ENCODE measurements around the gene FATE1.

GRCh38 chrX:151765026-151765425 lies 49.2 kb downstream of the FATE1 start:
- TF ChIP-seq, protein P1, sequence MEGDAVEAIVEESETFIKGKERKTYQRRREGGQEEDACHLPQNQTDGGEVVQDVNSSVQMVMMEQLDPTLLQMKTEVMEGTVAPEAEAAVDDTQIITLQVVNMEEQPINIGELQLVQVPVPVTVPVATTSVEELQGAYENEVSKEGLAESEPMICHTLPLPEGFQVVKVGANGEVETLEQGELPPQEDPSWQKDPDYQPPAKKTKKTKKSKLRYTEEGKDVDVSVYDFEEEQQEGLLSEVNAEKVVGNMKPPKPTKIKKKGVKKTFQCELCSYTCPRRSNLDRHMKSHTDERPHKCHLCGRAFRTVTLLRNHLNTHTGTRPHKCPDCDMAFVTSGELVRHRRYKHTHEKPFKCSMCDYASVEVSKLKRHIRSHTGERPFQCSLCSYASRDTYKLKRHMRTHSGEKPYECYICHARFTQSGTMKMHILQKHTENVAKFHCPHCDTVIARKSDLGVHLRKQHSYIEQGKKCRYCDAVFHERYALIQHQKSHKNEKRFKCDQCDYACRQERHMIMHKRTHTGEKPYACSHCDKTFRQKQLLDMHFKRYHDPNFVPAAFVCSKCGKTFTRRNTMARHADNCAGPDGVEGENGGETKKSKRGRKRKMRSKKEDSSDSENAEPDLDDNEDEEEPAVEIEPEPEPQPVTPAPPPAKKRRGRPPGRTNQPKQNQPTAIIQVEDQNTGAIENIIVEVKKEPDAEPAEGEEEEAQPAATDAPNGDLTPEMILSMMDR (tag by site-specific recombination; IDR thresholded peaks at IDR 0.05): no peak
- no peak for TF ChIP-seq YY1 (tag by site-specific recombination; IDR thresholded peaks at IDR 0.05)
- no peak for TF ChIP-seq TRIM28 (IDR thresholded peaks at IDR 0.05; ENCODE audit: borderline replicate concordance, low read length)
- TF ChIP-seq ZIC2 (tag by site-specific recombination; IDR thresholded peaks at IDR 0.05): no peak
- no peak for TF ChIP-seq ZNF292 (tag by site-specific recombination; IDR thresholded peaks at IDR 0.05; ENCODE audit: borderline replicate concordance, low read depth)
- TF ChIP-seq, protein P2, sequence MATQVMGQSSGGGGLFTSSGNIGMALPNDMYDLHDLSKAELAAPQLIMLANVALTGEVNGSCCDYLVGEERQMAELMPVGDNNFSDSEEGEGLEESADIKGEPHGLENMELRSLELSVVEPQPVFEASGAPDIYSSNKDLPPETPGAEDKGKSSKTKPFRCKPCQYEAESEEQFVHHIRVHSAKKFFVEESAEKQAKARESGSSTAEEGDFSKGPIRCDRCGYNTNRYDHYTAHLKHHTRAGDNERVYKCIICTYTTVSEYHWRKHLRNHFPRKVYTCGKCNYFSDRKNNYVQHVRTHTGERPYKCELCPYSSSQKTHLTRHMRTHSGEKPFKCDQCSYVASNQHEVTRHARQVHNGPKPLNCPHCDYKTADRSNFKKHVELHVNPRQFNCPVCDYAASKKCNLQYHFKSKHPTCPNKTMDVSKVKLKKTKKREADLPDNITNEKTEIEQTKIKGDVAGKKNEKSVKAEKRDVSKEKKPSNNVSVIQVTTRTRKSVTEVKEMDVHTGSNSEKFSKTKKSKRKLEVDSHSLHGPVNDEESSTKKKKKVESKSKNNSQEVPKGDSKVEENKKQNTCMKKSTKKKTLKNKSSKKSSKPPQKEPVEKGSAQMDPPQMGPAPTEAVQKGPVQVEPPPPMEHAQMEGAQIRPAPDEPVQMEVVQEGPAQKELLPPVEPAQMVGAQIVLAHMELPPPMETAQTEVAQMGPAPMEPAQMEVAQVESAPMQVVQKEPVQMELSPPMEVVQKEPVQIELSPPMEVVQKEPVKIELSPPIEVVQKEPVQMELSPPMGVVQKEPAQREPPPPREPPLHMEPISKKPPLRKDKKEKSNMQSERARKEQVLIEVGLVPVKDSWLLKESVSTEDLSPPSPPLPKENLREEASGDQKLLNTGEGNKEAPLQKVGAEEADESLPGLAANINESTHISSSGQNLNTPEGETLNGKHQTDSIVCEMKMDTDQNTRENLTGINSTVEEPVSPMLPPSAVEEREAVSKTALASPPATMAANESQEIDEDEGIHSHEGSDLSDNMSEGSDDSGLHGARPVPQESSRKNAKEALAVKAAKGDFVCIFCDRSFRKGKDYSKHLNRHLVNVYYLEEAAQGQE (tag by site-specific recombination; IDR thresholded peaks at IDR 0.05): no peak
- TF ChIP-seq ATF2 (tag by site-specific recombination; IDR thresholded peaks at IDR 0.05; ENCODE audit: low read depth): no peak
